GM18907 (cell line): Measurements from ENCODE around the gene FGF4.
"Not testable (repeated sequence)": the region's sequence is repeated elsewhere in the genome, so short reads cannot be mapped to it uniquely, and the experiment has no call there.

Experiments
- ATAC-seq: cut with Tn5 transposase; IDR thresholded peaks from one replicate; pipeline ENCODE4 v1.9.1; 2021; ENCODE audit warnings: mild to moderate bottlenecking, moderate library complexity; ENCODE audit not compliant: unreplicated experiment

The FGF4 gene

GRCh38 chr11:69774354-69775162, 583 bp downstream of the FGF4 start:
- no peak for ATAC-seq

- ATAC-seq, result no peak
Measured at GRCh38 chr11:69773626-69774353, 1.4 kb downstream of the FGF4 start.

GRCh38 chr11:69771466-69771865, 3.7 kb downstream of the FGF4 start:
- no peak for ATAC-seq

- no peak for ATAC-seq
Measured at GRCh38 chr11:69770540-69770939, 4.6 kb downstream of the FGF4 start.

- no peak for ATAC-seq
Measured at GRCh38 chr11:69765498-69765995, 9.6 kb downstream of the FGF4 start.

- not testable (repeated sequence) for ATAC-seq
Measured at GRCh38 chr11:69764918-69765317, 10.2 kb downstream of the FGF4 start.

GRCh38 chr11:69760319-69760718, 14.8 kb downstream of the FGF4 start:
- no peak for ATAC-seq

- no peak for ATAC-seq
Measured at GRCh38 chr11:69752890-69753289, 22.3 kb downstream of the FGF4 start.

- ATAC-seq, result no peak
Measured at GRCh38 chr11:69750875-69751597, 24.1 kb downstream of the FGF4 start.

- no peak for ATAC-seq
Measured at GRCh38 chr11:69750108-69750850, 24.9 kb downstream of the FGF4 start.

- no peak for ATAC-seq
Measured at GRCh38 chr11:69748637-69749036, 26.5 kb downstream of the FGF4 start.

- ATAC-seq, result no peak
Measured at GRCh38 chr11:69746752-69747742, 28.1 kb downstream of the FGF4 start.

- ATAC-seq, result no peak
Measured at GRCh38 chr11:69746140-69746539, 29.0 kb downstream of the FGF4 start.

GRCh38 chr11:69745201-69745600, 29.9 kb downstream of the FGF4 start:
- no peak for ATAC-seq

- no peak for ATAC-seq
Measured at GRCh38 chr11:69744435-69744834, 30.7 kb downstream of the FGF4 start.

GRCh38 chr11:69734841-69735240, 40.3 kb downstream of the FGF4 start:
- ATAC-seq, result no peak

GRCh38 chr11:69734367-69734766, 40.8 kb downstream of the FGF4 start:
- ATAC-seq, result no peak

GRCh38 chr11:69732910-69733309, 42.2 kb downstream of the FGF4 start:
- no peak for ATAC-seq

- ATAC-seq, result no peak
Measured at GRCh38 chr11:69731110-69731509, 44.0 kb downstream of the FGF4 start.

GRCh38 chr11:69730500-69730899, 44.6 kb downstream of the FGF4 start:
- no peak for ATAC-seq
